ENCODE data around the gene PLPPR3. TPM values are rescaled to one million over a fixed set of nuclear protein-coding genes. Genes with fewer than 3 reads are reported as not detected.

PLPPR3 gene
- total and polyA plus RNA-seq, 9 of the 15 experiments (the other 6 are each of a cell fraction or from before 2014, with no cell fraction given), result 0.01 to 48.2 (median 8.6) TPM

GRCh38 chr19:805166-805551 is 16.6 kb downstream of the PLPPR3 start (continued):
- TF ChIP-seq MAZ (CRISPR knock-in tag; conservative IDR thresholded peaks at IDR 0.05 in 1 of 2, IDR thresholded peaks at IDR 0.05 in 1 of 2), result no peak
- no peak for TF ChIP-seq E2F6 (IDR thresholded peaks at IDR 0.05; ENCODE audit: borderline replicate concordance in 1 of 2, extremely low read depth in 1 of 2, insufficient read depth in 1 of 2, insufficient read length in 1 of 2, low read depth in 1 of 2, low read length in 1 of 2, poor library complexity in 1 of 2, severe bottlenecking in 1 of 2)
- no peak for TF ChIP-seq TEAD2 (tag; IDR thresholded peaks at IDR 0.05)
- TF ChIP-seq ZNF318 (IDR thresholded peaks at IDR 0.05; ENCODE audit: borderline replicate concordance in 1 of 2, low read depth in 1 of 2), result no peak
- TF ChIP-seq BCL6 (CRISPR knock-in tag; IDR thresholded peaks at IDR 0.05), result no peak

All from K562 (cell line).